C4-2B (cell line): ENCODE measurements around the gene SEMA3A.

Experiments
- CTCF ChIP-seq: fragments of 450-650 bp; conservative IDR thresholded peaks from 2 replicates; pipeline ENCODE4 v1.5.1; 2017; ENCODE audit warnings: mild to moderate bottlenecking
- ZFX ChIP-seq: fragments of 450-650 bp; IDR thresholded peaks from 2 replicates; pipeline ENCODE4 v1.6.1; 2017

- TF ChIP-seq CTCF = no peak
- TF ChIP-seq ZFX = no peak
These were observed 171.8 kb downstream of the SEMA3A start for GRCh38 chr7:84022684-84023308.
